ENCODE measurements around the gene ZBTB7C. TPM values are rescaled to one million over a fixed set of nuclear protein-coding genes. Genes with fewer than 3 reads are reported as not detected.

ZBTB7C gene
- total RNA-seq, 2 donors from 2014 or later, result not detected

GRCh38 chr18:48215876-48216638 is 193.1 kb downstream of the ZBTB7C start:
- no peaks in the 10 kb centered on the region for H3K36me3 Mint-ChIP-seq
- no peaks in the 10 kb centered on the region for H3K4me1 Mint-ChIP-seq (ENCODE audit: low read depth in 2 of 2)
- ATAC-seq (no peak), DNase-seq (ENCODE audit: low spot score) (no peak)
- no peaks in the 10 kb centered on the region for H3K9me3 Mint-ChIP-seq
- H3K27ac Mint-ChIP-seq, result no peak overlapping the region
- H3K27me3 Mint-ChIP-seq, result peaks cover 4 to 12% of the 10 kb centered on the region in 2 donors
- no peak overlapping the region for H3K4me3 Mint-ChIP-seq

GRCh38 chr18:48213791-48214190 is 195.4 kb downstream of the ZBTB7C start:
- DNase-seq (ENCODE audit: low spot score) (no peak), ATAC-seq (no peak)
- Mint-ChIP-seq H3K4me3 (no peak overlapping the region), H3K27me3 (peaks cover 16 to 18% of the 10 kb centered on the region in 2 donors), H3K27ac (no peak overlapping the region), H3K36me3 (no peaks in the 10 kb centered on the region), H3K4me1 (ENCODE audit: low read depth in 2 of 2) (no peaks in the 10 kb centered on the region), H3K9me3 (no peaks in the 10 kb centered on the region)

GRCh38 chr18:48208432-48209140 is 200.6 kb downstream of the ZBTB7C start:
- no peaks in the 10 kb centered on the region for H3K9me3 Mint-ChIP-seq

GRCh38 chr18:48207733-48208132 is 201.4 kb downstream of the ZBTB7C start:
- peaks cover 28 to 37% of the 10 kb centered on the region in 2 donors for H3K27me3 Mint-ChIP-seq
- no peaks in the 10 kb centered on the region for H3K36me3 Mint-ChIP-seq
- H3K27ac Mint-ChIP-seq, result no peak overlapping the region
- no peaks in the 10 kb centered on the region for H3K4me1 Mint-ChIP-seq (ENCODE audit: low read depth in 2 of 2)
- ATAC-seq (no peak), DNase-seq (ENCODE audit: low spot score) (no peak)
- no peak overlapping the region for H3K4me3 Mint-ChIP-seq
- no peaks in the 10 kb centered on the region for H3K9me3 Mint-ChIP-seq

More at GRCh38 chr18:48208432-48209140, 200.6 kb downstream of the ZBTB7C start:
- Mint-ChIP-seq H3K4me1 (ENCODE audit: low read depth in 2 of 2) (no peaks in the 10 kb centered on the region), H3K27me3 (peaks cover 24 to 37% of the 10 kb centered on the region in 2 donors), H3K27ac (no peak overlapping the region), H3K4me3 (no peak overlapping the region), H3K36me3 (no peaks in the 10 kb centered on the region)
- DNase-seq (ENCODE audit: low spot score) (no peak), ATAC-seq (no peak)

GRCh38 chr18:48206887-48207286 is 202.3 kb downstream of the ZBTB7C start:
- Mint-ChIP-seq H3K4me1 (ENCODE audit: low read depth in 2 of 2) (no peaks in the 10 kb centered on the region), H3K9me3 (no peaks in the 10 kb centered on the region), H3K4me3 (no peak overlapping the region), H3K27me3 (peaks cover 28 to 40% of the 10 kb centered on the region in 2 donors), H3K36me3 (no peaks in the 10 kb centered on the region), H3K27ac (no peak overlapping the region)
- DNase-seq (ENCODE audit: low spot score) (no peak), ATAC-seq (no peak)

GRCh38 chr18:48203961-48204666 is 205.1 kb downstream of the ZBTB7C start:
- no peak for ATAC-seq

GRCh38 chr18:48203288-48203945 is 205.8 kb downstream of the ZBTB7C start:
- Mint-ChIP-seq H3K27me3 (peaks cover 37 to 39% of the 10 kb centered on the region in 2 donors), H3K4me3 (no peak overlapping the region), H3K9me3 (no peaks in the 10 kb centered on the region), H3K4me1 (ENCODE audit: low read depth in 2 of 2) (peaks cover 3 to 8% of the 10 kb centered on the region in 2 donors), H3K27ac (no peak overlapping the region), H3K36me3 (no peaks in the 10 kb centered on the region)
- ATAC-seq (no peak), DNase-seq (ENCODE audit: low spot score) (no peak)

More at GRCh38 chr18:48203961-48204666, 205.1 kb downstream of the ZBTB7C start:
- Mint-ChIP-seq H3K36me3 (no peaks in the 10 kb centered on the region), H3K9me3 (no peaks in the 10 kb centered on the region), H3K4me3 (no peak overlapping the region), H3K27ac (no peak overlapping the region), H3K27me3 (peaks cover 34 to 38% of the 10 kb centered on the region in 2 donors), H3K4me1 (ENCODE audit: low read depth in 2 of 2) (peaks cover 3 to 7% of the 10 kb centered on the region in 2 donors)
- no peak for DNase-seq (ENCODE audit: low spot score)

- Mint-ChIP-seq H3K27me3 (peaks cover 40 to 43% of the 10 kb centered on the region in 2 donors), H3K9me3 (no peaks in the 10 kb centered on the region)
- peak in 1 of 2 donors; percentile 3 for ATAC-seq
Measured at GRCh38 chr18:48202350-48203260, 206.6 kb downstream of the ZBTB7C start.

GRCh38 chr18:48202006-48202348 is 207.2 kb downstream of the ZBTB7C start:
- H3K4me1 Mint-ChIP-seq (ENCODE audit: low read depth in 2 of 2), result peaks cover 3 to 8% of the 10 kb centered on the region in 2 donors
- peaks cover 41 to 42% of the 10 kb centered on the region in 2 donors for H3K27me3 Mint-ChIP-seq
- H3K9me3 Mint-ChIP-seq, result no peaks in the 10 kb centered on the region
- H3K27ac Mint-ChIP-seq, result no peak overlapping the region
- no peaks in the 10 kb centered on the region for H3K36me3 Mint-ChIP-seq
- H3K4me3 Mint-ChIP-seq, result no peak overlapping the region
- DNase-seq (ENCODE audit: low spot score), result no peak
- ATAC-seq, result peak in 1 of 2 donors; percentile 12

More at GRCh38 chr18:48202350-48203260, 206.6 kb downstream of the ZBTB7C start:
- Mint-ChIP-seq H3K4me3 (no peak overlapping the region), H3K27ac (no peak overlapping the region), H3K4me1 (ENCODE audit: low read depth in 2 of 2) (peaks cover 3 to 8% of the 10 kb centered on the region in 2 donors), H3K36me3 (no peaks in the 10 kb centered on the region)
- no peak for DNase-seq (ENCODE audit: low spot score)

- peaks cover 3 to 8% of the 10 kb centered on the region in 2 donors for H3K4me1 Mint-ChIP-seq (ENCODE audit: low read depth in 2 of 2)
- H3K4me3 Mint-ChIP-seq, result no peak overlapping the region
- ATAC-seq, result no peak
- no peaks in the 10 kb centered on the region for H3K9me3 Mint-ChIP-seq
- H3K27me3 Mint-ChIP-seq, result peaks cover 38 to 41% of the 10 kb centered on the region in 2 donors
- H3K27ac Mint-ChIP-seq, result no peak overlapping the region
- no peaks in the 10 kb centered on the region for H3K36me3 Mint-ChIP-seq
- no peak for DNase-seq (ENCODE audit: low spot score)
Measured at GRCh38 chr18:48201337-48202005, 207.7 kb downstream of the ZBTB7C start.

GRCh38 chr18:48200631-48201336 is 208.4 kb downstream of the ZBTB7C start:
- peak in 1 of 2 donors; percentile 22 for ATAC-seq
- Mint-ChIP-seq H3K36me3 (no peaks in the 10 kb centered on the region), H3K27ac (no peak overlapping the region), H3K4me3 (no peak overlapping the region), H3K9me3 (no peaks in the 10 kb centered on the region), H3K27me3 (peaks cover 38 to 42% of the 10 kb centered on the region in 2 donors), H3K4me1 (ENCODE audit: low read depth in 2 of 2) (peaks cover 3 to 8% of the 10 kb centered on the region in 2 donors)
- no peak for DNase-seq (ENCODE audit: low spot score)

GRCh38 chr18:48199399-48199798 is 209.8 kb downstream of the ZBTB7C start:
- DNase-seq (ENCODE audit: low spot score), result no peak
- Mint-ChIP-seq H3K27ac (no peak overlapping the region), H3K4me3 (no peak overlapping the region), H3K4me1 (ENCODE audit: low read depth in 2 of 2) (peaks cover 3 to 8% of the 10 kb centered on the region in 2 donors), H3K36me3 (no peaks in the 10 kb centered on the region), H3K27me3 (peaks cover 40 to 45% of the 10 kb centered on the region in 2 donors), H3K9me3 (no peaks in the 10 kb centered on the region)
- ATAC-seq, result no peak

Data from natural killer cell treated with Interleukin-12 subunit alpha and Interleukin-12 subunit beta and Interleukin-15 and Interleukin-18, amount 100 ng/mL, for 72 hours (primary cell).